HepG2 (cell line): Measurements from ENCODE around the gene WDR20. TPM values are rescaled to one million over a fixed set of nuclear protein-coding genes. Genes with fewer than 3 reads are reported as not detected.

Experiments used
- AHR ChIP-seq: IDR thresholded peaks from 2 replicates; pipeline ENCODE4 v1.6.1; 2018; ENCODE audit warnings: missing genetic modification reagents, missing compliant biosample characterization
- ATRX ChIP-seq: sonication (generic); formaldehyde crosslinking; IDR thresholded peaks from 2 replicates; pipeline ENCODE4 v1.4.0; 2020; ENCODE audit warnings: missing genetic modification reagents, borderline replicate concordance
- DR1 ChIP-seq: sonication (generic); formaldehyde crosslinking; IDR thresholded peaks from 2 replicates; pipeline ENCODE4 v1.8.0; 2021; ENCODE audit warnings: mild to moderate bottlenecking, missing genetic modification reagents, inconsistent platforms
- ERF ChIP-seq: IDR thresholded peaks from 2 replicates; pipeline ENCODE4 v1.6.1; 2018; ENCODE audit warnings: missing biosample characterization, missing genetic modification reagents
- FOXO1 ChIP-seq: sonication (generic); formaldehyde crosslinking; IDR thresholded peaks from 2 replicates; pipeline ENCODE4 v1.4.0; 2020; ENCODE audit warnings: missing genetic modification reagents
- GTF2F1 ChIP-seq: fragments of 150-350 bp; IDR thresholded peaks from 2 replicates; pipeline ENCODE4 v1.6.1; 2014; ENCODE audit warnings: low read length
- GZF1 ChIP-seq: sonication (generic); formaldehyde crosslinking; IDR thresholded peaks from 2 replicates; pipeline ENCODE4 v1.5.1; 2020; ENCODE audit warnings: mild to moderate bottlenecking, missing genetic modification reagents
- HDAC6 ChIP-seq: fragments of 200-600 bp; sonication (generic); IDR thresholded peaks from 2 replicates; pipeline ENCODE4 v1.7.0; 2017; ENCODE audit warnings: mild to moderate bottlenecking, antibody characterized with exemption, low read length, low read depth
- KDM5B ChIP-seq: sonication (generic); formaldehyde crosslinking; IDR thresholded peaks from 2 replicates; pipeline ENCODE4 v1.4.0; 2020; ENCODE audit warnings: missing genetic modification reagents, mild to moderate bottlenecking, borderline replicate concordance
- MED13 ChIP-seq: sonication (generic); formaldehyde crosslinking; IDR thresholded peaks from 2 replicates; pipeline ENCODE4 v1.5.0; 2020; ENCODE audit warnings: missing genetic modification reagents
- MIER3 ChIP-seq: IDR thresholded peaks from 2 replicates; pipeline ENCODE4 v1.6.1; 2016; ENCODE audit warnings: missing compliant biosample characterization, borderline replicate concordance
- PATZ1 ChIP-seq: sonication (generic); formaldehyde crosslinking; IDR thresholded peaks from 2 replicates; pipeline ENCODE4 v1.4.0; 2020; ENCODE audit warnings: missing genetic modification reagents
- PREB ChIP-seq: sonication (generic); formaldehyde crosslinking; IDR thresholded peaks from 2 replicates; pipeline ENCODE4 v1.4.0; 2020; ENCODE audit warnings: missing genetic modification reagents
- SRY ChIP-seq: sonication (generic); formaldehyde crosslinking; IDR thresholded peaks from 2 replicates; pipeline ENCODE4 v1.8.0; 2022; ENCODE audit warnings: mild to moderate bottlenecking, missing genetic modification reagents
- ZNF343 ChIP-seq: sonication (generic); formaldehyde crosslinking; IDR thresholded peaks from 2 replicates; pipeline ENCODE4 v1.4.0; 2020; ENCODE audit warnings: mild to moderate bottlenecking, missing genetic modification reagents
- ZNF543 ChIP-seq: sonication (generic); formaldehyde crosslinking; IDR thresholded peaks from 2 replicates; pipeline ENCODE4 v1.4.0; 2020; ENCODE audit warnings: mild to moderate bottlenecking, missing genetic modification reagents
- ZNF660 ChIP-seq: sonication (generic); formaldehyde crosslinking; IDR thresholded peaks from 2 replicates; pipeline ENCODE4 v1.5.1; 2020; ENCODE audit warnings: mild to moderate bottlenecking, low read depth, missing genetic modification reagents, borderline replicate concordance
- ZNF839 ChIP-seq: sonication (generic); formaldehyde crosslinking; IDR thresholded peaks from 2 replicates; pipeline ENCODE4 v1.4.0; 2020; ENCODE audit warnings: missing genetic modification reagents, mild to moderate bottlenecking, borderline replicate concordance
- polyA plus RNA-seq, 8 experiments: library from polyadenylated mRNA; depleted of rRNA in 3 of 8; stranded (reverse) in 7 of 8; unstranded in 1 of 8; fragments of >200 nt; fragmentation: Illumina TruSeq in 4 of 8; extraction: Trizol in 4 of 8; gene quantifications; 2 replicates each; pipeline versions ENCODE4 v1.2.1 to v1.2.3, GENCODE V29; 2011 to 2016; ENCODE audit warnings: low read depth in 4 of 8, missing spikeins in 1 of 8, mixed read lengths in 1 of 8; ENCODE audit not compliant: insufficient read depth in 1 of 8
- total RNA-seq, 5 experiments: library from RNA; depleted of rRNA; stranded (reverse); fragments of >200 nt; fragmentation: Illumina TruSeq; extraction: Trizol; gene quantifications; 2 replicates each; pipeline ENCODE4 v1.2.3, GENCODE V29; 2016; ENCODE audit warnings: low read depth in 1 of 5
- TF ChIP-seq, protein P1 (sequence below): sonication (generic); formaldehyde crosslinking; IDR thresholded peaks from 2 replicates; pipeline ENCODE4 v1.4.0; 2020; ENCODE audit warnings: mild to moderate bottlenecking, missing genetic modification reagents

The WDR20 gene
- total and polyA plus RNA-seq, 2 of the 13 experiments (the other 11 are each of a cell fraction or from before 2014, with no cell fraction given): 10.4 to 23.2 TPM

GRCh38 chr14:102139286-102140026, at the start of gene WDR20 (continued):
- TF ChIP-seq, protein P1, sequence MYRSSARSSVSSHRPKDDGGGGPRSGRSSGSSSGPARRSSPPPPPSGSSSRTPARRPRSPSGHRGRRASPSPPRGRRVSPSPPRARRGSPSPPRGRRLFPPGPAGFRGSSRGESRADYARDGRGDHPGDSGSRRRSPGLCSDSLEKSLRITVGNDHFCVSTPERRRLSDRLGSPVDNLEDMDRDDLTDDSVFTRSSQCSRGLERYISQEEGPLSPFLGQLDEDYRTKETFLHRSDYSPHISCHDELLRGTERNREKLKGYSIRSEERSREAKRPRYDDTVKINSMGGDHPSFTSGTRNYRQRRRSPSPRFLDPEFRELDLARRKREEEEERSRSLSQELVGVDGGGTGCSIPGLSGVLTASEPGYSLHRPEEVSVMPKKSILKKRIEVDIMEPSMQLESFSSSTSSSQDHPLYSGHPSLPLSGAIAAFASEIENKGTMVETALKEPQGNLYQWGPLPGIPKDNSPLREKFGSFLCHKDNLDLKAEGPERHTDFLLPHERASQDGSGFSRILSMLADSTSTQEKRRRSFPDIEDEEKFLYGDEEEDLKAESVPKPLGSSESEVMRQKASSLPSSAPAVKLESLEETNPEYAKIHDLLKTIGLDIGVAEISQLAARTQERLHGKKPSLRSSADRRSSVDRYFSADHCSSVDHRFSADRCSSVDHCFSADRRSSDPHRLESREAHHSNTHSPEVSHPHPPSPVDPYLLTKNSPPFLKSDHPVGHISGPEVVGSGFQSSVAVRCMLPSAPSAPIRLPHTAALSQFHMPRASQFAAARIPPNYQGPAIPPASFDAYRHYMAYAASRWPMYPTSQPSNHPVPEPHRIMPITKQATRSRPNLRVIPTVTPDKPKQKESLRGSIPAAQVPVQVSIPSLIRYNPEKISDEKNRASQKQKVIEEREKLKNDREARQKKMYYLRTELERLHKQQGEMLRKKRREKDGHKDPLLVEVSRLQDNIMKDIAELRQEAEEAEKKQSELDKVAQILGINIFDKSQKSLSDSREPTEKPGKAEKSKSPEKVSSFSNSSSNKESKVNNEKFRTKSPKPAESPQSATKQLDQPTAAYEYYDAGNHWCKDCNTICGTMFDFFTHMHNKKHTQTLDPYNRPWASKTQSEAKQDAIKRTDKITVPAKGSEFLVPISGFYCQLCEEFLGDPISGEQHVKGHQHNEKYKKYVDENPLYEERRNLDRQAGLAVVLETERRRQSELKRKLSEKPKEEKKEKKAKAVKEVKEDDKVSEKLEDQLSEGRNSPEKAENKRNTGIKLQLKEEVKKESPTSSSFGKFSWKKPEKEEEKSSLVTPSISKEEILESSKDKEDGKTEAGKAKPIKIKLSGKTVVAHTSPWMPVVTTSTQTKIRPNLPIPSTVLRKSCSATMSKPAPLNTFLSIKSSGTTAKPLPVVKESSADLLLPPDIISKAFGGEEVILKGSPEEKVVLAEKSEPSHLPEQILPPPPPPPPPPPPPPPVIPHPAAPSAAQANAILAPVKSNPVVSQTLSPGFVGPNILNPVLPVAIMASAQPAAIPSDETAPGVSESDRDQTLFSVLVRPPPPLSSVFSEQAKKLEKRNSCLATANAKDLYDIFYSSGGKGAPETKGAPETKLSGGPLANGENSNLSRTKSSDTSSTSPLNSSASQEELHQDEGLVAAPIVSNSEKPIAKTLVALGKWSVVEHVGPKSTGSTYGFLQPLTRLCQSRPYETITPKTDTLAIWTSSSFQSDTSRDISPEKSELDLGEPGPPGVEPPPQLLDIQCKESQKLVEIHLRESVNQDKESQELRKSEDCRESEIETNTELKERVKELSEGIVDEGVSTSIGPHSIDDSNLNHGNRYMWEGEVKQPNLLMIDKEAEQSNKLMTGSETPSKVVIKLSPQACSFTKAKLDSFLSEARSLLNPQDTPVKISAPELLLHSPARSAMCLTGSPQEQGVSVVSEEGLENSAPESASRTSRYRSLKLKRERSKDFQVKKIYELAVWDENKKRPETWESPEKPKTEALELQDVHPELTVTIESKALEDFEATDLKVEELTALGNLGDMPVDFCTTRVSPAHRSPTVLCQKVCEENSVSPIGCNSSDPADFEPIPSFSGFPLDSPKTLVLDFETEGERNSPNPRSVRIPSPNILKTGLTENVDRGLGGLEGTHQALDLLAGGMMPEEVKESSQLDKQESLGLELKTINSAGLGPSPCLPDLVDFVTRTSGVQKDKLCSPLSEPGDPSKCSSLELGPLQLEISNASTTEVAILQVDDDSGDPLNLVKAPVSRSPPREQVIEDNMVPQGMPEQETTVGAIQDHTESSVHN (CRISPR knock-in tag): 0 out of 2 replicates have a peak, but pooled peaks have one; percentile 20
- TF ChIP-seq PREB (CRISPR knock-in tag) (no peak), ZNF660 (CRISPR knock-in tag) (no peak), GZF1 (CRISPR knock-in tag) (0 out of 2 replicates have a peak, but pooled peaks have one; percentile 62), KDM5B (CRISPR knock-in tag) (peak; percentile 88), HDAC6 (no peak), FOXO1 (CRISPR knock-in tag) (peak; percentile 55; the same call in 1 of the 2 replicates), ZNF839 (CRISPR knock-in tag) (peak; percentile 24; the same call in 1 of the 2 replicates), MIER3 (CRISPR knock-in tag) (no peak), SRY (CRISPR knock-in tag) (no peak), ZNF343 (CRISPR knock-in tag) (peak; percentile 82; the same call in 1 of the 2 replicates), ZNF543 (CRISPR knock-in tag) (peak; percentile 86), GTF2F1 (no peak), DR1 (no peak), PATZ1 (CRISPR knock-in tag) (peak; percentile 59; the same call in 1 of the 2 replicates), ERF (CRISPR knock-in tag) (no peak), ATRX (CRISPR knock-in tag) (no peak), MED13 (CRISPR knock-in tag) (0 out of 2 replicates have a peak, but pooled peaks have one; percentile 30), AHR (CRISPR knock-in tag) (no peak)
